Measurements from ENCODE around the gene PIGV.

Gene PIGV

DNA sequence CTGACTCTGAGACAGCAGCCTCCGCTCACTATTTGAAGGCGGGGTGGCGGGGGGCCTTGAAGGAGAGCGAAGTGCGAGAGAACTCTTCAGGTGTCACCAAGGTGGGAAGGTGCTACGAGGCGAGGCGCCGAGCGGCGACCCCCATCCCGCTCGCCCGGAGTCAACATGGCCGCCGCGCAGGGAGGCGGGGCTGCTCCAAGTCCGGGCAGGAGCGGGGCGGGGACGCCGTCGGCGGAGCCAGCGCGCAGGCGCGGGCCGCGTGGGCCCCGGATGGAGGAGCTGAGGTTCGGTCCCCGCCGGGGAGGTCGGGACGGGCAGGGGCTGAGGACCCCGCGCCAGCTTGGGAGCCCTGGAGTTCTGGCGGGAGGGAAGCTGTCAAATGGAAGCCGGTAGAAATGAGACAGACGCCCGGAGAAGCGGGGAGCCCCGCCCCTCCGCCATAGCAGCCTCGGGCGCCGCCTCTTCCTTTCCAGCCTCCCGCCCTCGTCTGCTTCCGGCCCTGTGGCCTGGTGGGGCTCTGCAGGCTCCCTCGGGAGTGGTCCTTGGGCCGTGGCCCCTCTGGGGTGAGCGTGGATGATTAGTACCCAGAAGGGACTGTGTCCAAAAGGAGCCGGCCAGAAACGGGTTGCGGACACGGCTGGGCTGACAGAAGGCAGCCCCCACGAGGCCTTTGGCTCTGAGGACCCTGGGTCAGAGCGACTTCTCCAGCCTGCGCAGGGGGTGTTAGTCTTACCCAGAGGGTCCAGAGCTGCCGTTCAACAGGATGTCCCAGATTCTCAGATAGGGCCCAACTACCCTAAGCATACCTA, at the start of gene PIGV:
TSS of gene PIGV (plus strand) at position 245 of the 809 bp plus-strand sequence. CDS start 2,866 bp downstream, outside the sequence.
- FAIRE-seq: no peak

- no peak for FAIRE-seq
These were observed 48.3 kb upstream of the PIGV start for GRCh38 chr1:26739329-26739914.

- FAIRE-seq: no peak
These were observed 47.6 kb upstream of the PIGV start for GRCh38 chr1:26740023-26740634.

DNA sequence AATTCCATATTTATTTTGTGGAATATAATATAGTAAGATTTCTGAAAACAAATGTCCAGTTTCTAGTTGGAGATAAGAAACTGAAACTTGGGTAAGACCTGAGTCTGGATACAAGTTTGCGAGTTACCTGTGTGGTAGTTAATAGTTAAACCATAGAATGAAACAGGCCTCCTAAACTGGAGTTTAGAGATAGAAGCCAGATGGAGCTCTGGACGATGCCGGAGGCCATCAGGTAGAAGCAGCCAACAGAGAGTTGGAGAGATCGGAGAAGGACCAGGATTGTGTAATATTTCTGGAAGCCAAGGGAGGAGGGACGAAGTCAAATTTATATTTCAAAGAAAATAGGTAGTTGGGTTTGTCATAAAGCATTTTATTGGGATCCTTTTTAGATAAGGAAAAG, 46.8 kb upstream of the PIGV start:
- no peak for FAIRE-seq

DNA sequence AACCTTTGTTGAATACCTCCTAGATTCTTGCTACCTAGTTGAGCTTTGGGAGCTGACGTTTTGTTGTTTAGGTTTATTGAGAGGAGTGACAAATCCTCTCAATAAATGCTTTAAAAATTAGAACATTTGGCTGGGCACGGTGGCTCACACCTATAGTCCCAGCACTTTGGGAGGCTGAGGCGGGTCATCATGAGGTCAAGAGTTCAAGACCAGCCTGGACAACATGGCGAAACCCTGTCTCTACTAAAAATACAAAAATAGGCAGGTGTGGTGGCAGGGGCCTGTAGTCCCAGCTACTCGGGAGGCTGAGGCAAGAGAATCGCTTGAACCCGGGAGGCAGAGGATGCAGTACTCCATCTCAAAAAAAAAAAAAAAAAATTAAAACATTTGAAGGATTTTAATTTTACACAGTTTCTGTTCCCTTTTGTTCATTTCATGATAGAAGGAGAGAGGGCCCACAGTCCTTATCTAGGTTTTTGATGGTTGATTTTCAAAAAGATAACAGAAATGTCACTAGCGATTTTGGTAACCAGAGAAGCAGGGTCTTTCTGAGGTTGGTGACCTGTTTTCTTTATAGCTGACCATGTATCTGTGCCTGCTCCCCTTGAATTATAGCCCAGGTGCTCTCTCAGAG, 44.2 kb upstream of the PIGV start:
- FAIRE-seq: no peak

DNA sequence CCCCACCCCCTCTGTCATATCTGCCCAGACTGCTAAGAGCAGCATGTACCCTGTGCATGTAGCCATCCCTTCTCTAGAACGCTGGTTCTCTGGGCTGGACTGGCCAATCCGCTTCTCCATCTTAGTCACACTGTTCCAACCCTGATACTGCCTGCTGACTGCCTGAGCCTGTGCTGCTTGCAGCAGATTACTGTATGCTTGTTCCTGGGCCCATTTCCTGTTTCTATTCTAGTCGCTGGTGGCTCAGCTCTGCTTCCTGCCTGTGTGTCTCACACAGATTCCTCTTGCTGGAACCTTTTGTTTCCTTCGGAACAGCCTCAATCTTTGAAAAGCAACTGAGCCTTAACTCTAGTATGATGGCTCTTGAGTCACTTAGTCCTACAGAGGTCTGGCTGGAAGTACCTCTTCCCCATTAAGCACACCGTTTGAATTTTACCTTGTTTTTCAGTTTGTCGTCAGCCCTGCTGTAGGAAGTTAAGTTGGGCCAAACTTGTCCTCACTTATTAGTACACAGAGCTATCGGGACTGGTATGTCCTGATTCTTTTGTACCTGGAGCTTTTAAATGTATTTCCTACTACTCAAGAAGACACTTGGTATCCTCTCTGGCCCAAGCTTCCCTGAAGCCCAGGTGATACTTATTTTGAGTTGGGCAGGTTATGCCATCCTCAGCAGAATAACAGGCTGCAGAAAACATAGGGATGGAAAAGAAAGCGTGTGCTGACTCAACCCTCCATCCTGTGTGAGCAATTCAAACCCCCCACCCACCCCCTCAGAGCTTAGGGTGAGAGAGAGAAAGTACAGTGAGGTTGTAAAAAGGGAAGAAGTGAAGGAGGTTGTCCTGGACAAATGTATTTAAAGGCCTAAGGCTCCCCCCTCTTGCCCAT, 43.4 kb upstream of the PIGV start:
- no peak for FAIRE-seq

DNA sequence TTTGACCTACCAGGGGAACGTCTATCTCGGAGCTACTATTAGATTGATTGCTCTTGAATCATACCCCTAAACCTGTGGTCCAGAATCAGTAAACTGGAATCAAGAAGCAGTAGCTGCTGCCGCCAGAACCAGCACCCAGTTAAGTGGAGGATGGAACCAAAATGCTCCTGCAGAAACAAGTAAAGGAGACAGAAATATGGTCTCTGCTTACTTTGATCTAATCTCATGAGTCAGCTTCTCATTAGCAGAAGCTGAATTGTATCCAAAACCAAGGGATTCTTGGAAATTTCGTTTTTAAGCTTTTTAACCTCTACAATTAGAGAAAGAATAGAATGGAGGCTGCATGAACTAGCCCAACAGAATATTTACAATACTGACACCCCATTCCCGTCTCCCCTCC, 42.6 kb upstream of the PIGV start:
- FAIRE-seq: no peak

GRCh38 chr1:26747048-26747447, 40.7 kb upstream of the PIGV start:
- FAIRE-seq: no peak

- FAIRE-seq: no peak
These were observed 39.4 kb upstream of the PIGV start for GRCh38 chr1:26748351-26748750.

- no peak for FAIRE-seq
These were observed 38.3 kb upstream of the PIGV start for GRCh38 chr1:26749458-26749857.

DNA sequence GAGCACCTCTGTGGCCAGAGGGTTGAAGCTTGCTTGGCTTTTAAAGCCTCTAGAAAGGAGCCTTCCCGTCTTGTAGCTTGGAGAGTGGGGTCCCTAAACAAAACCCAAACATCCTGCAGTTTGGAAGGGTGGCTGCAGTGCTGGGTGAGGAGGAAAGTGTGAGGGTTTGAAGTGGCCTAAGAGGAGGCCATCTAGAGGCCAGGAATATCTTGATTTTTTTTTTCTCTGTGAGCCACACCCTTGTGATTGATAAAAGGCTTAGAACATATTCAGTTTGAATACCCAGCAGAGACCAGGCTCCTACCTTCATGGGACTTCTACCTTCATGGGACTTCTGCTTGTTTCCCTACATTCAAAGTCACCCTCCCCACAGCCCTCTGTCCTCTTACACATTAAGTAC, 37.3 kb upstream of the PIGV start:
- no peak for FAIRE-seq

GRCh38 chr1:26752519-26752918, 35.2 kb upstream of the PIGV start:
- no peak for FAIRE-seq

DNA sequence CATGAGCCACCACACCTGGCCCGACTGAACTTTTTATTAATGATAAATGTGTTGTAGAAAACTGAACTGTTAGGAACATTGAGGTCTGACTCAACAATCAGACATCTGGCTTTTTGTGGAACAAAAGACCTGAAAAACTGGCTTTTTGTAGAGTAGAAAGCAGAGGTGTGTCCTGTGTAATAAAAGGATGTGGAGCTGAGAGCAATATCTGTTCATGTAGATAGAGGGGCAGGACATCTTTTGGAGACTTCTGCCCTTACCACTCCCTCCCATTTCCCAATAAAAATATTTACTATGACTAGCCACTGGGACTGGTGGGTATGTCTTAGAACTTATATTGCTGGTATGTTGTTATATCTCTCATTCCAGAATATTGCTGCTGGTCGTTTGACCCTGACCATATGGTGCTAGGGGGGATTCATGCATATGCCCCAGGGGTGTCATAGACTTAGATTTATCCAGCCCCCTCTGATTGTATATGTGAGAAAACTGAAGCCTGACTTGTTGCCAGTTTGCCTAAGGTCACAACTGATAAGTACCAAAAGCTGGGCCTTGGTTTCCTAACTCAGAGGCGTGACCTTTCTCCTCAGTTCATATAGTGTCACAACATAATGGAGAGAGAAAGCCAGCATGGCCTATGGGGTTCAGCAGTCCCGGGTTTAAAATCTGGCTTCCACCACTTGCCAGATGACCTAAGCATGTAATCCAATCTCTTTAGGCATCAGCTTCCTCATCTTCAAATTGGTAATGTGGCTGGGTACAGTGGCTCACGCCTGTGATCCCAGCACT, 33.5 kb upstream of the PIGV start:
- FAIRE-seq: no peak

DNA sequence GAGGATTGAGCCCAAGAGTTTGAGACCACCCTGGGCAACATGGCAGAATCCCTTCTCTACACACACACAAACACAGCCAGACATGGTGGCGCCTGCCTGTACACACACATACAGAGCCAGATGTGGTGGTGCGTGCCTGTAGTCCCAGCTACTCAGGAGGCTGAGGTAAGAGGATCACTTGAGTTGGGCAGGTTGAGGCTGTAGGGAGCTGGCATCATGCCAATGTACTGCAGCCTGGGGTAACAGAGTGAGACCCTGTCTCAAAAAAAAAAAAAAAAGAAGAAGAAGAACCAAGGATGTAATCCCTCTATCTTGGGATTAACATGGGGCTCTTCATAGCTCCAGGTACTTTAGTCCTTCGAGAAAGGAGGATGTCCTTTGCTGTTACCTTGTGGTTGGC, 29.4 kb upstream of the PIGV start:
- FAIRE-seq: no peak

DNA sequence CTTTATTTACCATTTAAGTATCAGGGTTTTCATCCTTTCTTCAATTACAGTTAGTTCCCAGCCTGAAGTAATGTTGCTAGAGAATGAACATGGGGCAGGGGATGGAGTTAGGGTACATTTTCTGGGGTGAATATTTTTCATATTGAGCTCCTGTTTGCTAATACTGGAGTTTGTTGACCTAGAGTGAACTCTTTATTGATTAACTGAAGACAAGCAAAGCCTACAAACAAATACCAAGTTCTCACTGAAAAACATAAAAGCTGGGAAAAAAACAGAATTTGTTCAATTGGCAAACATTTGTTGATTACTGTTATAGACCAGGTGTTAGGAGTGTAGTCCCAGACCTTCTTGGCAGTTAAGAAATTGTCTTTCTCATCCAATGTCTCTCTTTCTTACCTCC, 28.2 kb upstream of the PIGV start:
- FAIRE-seq: no peak

DNA sequence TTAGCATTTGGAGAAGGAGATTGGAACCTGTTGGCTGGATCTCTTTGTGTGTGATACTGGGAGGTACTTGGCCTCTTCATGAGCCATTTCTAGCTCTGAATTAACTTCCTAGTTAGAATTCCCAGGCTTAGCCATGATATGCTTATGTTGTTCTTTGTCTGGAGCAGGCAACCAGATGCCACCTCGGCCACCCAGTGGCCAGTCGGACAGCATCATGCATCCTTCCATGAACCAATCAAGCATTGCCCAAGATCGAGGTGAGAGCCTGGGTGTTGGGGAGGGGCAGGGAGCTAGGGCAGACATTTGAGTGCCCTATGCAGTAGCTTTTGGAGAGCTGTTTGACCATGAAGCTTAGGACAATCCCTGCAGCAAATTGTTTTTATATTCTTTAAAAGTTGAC, 26.5 kb upstream of the PIGV start:
- FAIRE-seq: no peak

GRCh38 chr1:26767714-26768113, 20.0 kb upstream of the PIGV start:
- no peak for FAIRE-seq

GRCh38 chr1:26768755-26769154, 19.0 kb upstream of the PIGV start:
- no peak for FAIRE-seq

GRCh38 chr1:26771285-26771642, 16.5 kb upstream of the PIGV start:
- no peak for FAIRE-seq

- FAIRE-seq: no peak
These were observed 16.0 kb upstream of the PIGV start for GRCh38 chr1:26771643-26772321.

DNA sequence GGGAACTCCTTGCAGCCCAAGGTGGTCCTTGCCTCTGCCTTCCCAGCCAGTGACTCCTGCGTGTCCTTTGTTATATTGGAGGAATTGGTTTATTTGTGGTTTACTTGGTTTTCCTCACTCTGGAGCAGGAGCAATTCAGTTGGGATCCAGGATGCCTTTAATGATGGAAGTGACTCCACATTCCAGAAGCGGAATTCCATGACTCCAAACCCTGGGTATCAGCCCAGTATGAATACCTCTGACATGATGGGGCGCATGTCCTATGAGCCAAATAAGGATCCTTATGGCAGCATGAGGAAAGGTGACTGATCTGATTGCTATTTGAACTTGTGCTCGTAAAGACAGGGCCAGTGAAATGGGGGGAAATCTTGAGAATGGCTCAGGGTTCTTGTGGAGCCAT, 15.1 kb upstream of the PIGV start:
- no peak for FAIRE-seq

Measured in TTC549 (cell line).